H1 (cell line): ENCODE measurements around the gene ELOVL5. TPM values are rescaled to one million over a fixed set of nuclear protein-coding genes. Genes with fewer than 3 reads are reported as not detected.

ENCODE experiments used
- CTCF ChIA-PET: fragments of 300-600 bp; sonication (Branson Sonifier 250); formaldehyde crosslinking; loops from one replicate; lab custom pipeline; 2021; ENCODE audit not compliant: partially characterized antibody; lab: Charles Lee
- POLR2A ChIA-PET: fragments of 300-600 bp; sonication (Branson Sonifier 250); formaldehyde crosslinking; loops from one replicate; lab custom pipeline; 2021; ENCODE audit warnings: inconsistent platforms; ENCODE audit not compliant: partially characterized antibody; lab: Charles Lee
- DNase-seq, 2 experiments: peaks; one replicate each; pipeline versions ENCODE4 v3.0.0 to v3.0.0-alpha.2; 2010 to 2022; ENCODE audit warnings: low spot score in 2 of 2, low read depth in 1 of 2, mixed read lengths in 1 of 2
- FAIRE-seq: peaks from 2 replicates; lab custom pipeline; 2011; peaks lifted over from hg19 to GRCh38; lab: Jason Lieb, UNC
- H2AFZ ChIP-seq: 2 replicates; pipeline ENCODE4 v1.8.1; 2012; ENCODE audit warnings: low read length, inconsistent platforms
- H2AK5ac ChIP-seq: 2 replicates; pipeline ENCODE4 v1.6.1; 2013; ENCODE audit warnings: low read depth, low read length
- H2BK120ac ChIP-seq: replicated peaks from 2 replicates; pipeline ENCODE3; 2013; ENCODE audit warnings: low read depth, low read length, inconsistent platforms
- H2BK12ac ChIP-seq: 2 replicates; pipeline ENCODE4 v1.6.1; 2013; ENCODE audit warnings: low read depth, low read length
- H2BK15ac ChIP-seq: 2 replicates; pipeline ENCODE4 v1.6.1; 2013; ENCODE audit warnings: low read length
- H2BK20ac ChIP-seq: 2 replicates; pipeline ENCODE4 v1.6.1; 2013; ENCODE audit warnings: low read length
- H2BK5ac ChIP-seq: 2 replicates; pipeline ENCODE4 v1.6.1; 2013; ENCODE audit warnings: low read depth, low read length
- H3K14ac ChIP-seq: 2 replicates; pipeline ENCODE4 v1.6.1; 2013; ENCODE audit warnings: inconsistent platforms; ENCODE audit not compliant: insufficient read length
- H3K18ac ChIP-seq: 2 replicates; pipeline ENCODE4 v1.6.1; 2013; ENCODE audit warnings: low read length; ENCODE audit errors: extremely low read depth
- H3K23ac ChIP-seq: 2 replicates; pipeline ENCODE4 v1.6.1; 2013; ENCODE audit warnings: inconsistent platforms; ENCODE audit not compliant: insufficient read length
- H3K23me2 ChIP-seq: 2 replicates; pipeline ENCODE4 v1.6.1; 2013; ENCODE audit warnings: low read depth, low read length
- H3K27ac ChIP-seq: 2 replicates; pipeline ENCODE4 v1.6.1; 2011; ENCODE audit warnings: low read depth, low read length, inconsistent platforms
- H3K27me3 ChIP-seq, 4 experiments: replicated peaks in 1 of 4; 1 replicate in 1 of 4; 2 replicates in 3 of 4; pipeline versions ENCODE4 v1.6.1 to v1.8.1; 2011 to 2013; ENCODE audit warnings: low read length in 3 of 4, mild to moderate bottlenecking in 3 of 4, inconsistent platforms in 2 of 4, mixed read lengths in 2 of 4, moderate library complexity in 1 of 4; ENCODE audit not compliant: control insufficient read depth in 3 of 4, insufficient read depth in 3 of 4; ENCODE audit errors: extremely low read depth in 1 of 4
- H3K36me3 ChIP-seq, 4 experiments: 2 replicates each; pipeline versions ENCODE4 v1.6.1 to v1.8.1; 2011 to 2013; ENCODE audit warnings: mild to moderate bottlenecking in 4 of 4, low read length in 3 of 4, moderate library complexity in 2 of 4, control low read depth in 1 of 4, inconsistent platforms in 1 of 4; ENCODE audit not compliant: insufficient read depth in 4 of 4, control insufficient read depth in 2 of 4
- H3K4ac ChIP-seq: replicated peaks from 2 replicates; pipeline ENCODE3; 2013; ENCODE audit warnings: low read length, low read depth, mixed read lengths, inconsistent platforms; ENCODE audit not compliant: insufficient read length
- H3K4me1 ChIP-seq, 4 experiments: replicated peaks in 1 of 4; 1 replicate in 1 of 4; 2 replicates in 3 of 4; pipeline versions ENCODE4 v1.6.1 to v1.8.1; 2011 to 2013; ENCODE audit warnings: low read length in 3 of 4, inconsistent platforms in 2 of 4, mixed read lengths in 1 of 4; ENCODE audit not compliant: insufficient read depth in 4 of 4, control insufficient read depth in 3 of 4
- H3K4me2 ChIP-seq, 2 experiments: 2 replicates each; pipeline versions ENCODE4 v1.6.1 to v1.8.1; 2011 to 2013; ENCODE audit warnings: low read depth in 2 of 2, low read length in 2 of 2, control low read depth in 1 of 2, inconsistent platforms in 1 of 2, mild to moderate bottlenecking in 1 of 2; ENCODE audit not compliant: insufficient read depth in 1 of 2
- H3K4me3 ChIP-seq, 4 experiments: fragments of 200-600, 300-600 bp in 1 of 4; sonication (generic), shearing (Covaris generic), sonication (Bioruptor Twin) in 1 of 4; 2 replicates each; pipeline versions ENCODE4 v1.5.1 to v1.8.1; 2011 to 2016; ENCODE audit warnings: low read length in 4 of 4, low read depth in 3 of 4, control low read depth in 2 of 4, inconsistent platforms in 2 of 4, mild to moderate bottlenecking in 2 of 4, mixed read lengths in 1 of 4, moderate library complexity in 1 of 4; ENCODE audit not compliant: insufficient read depth in 2 of 4; ENCODE audit errors: extremely low read depth in 1 of 4
- H3K56ac ChIP-seq: replicated peaks from 2 replicates; pipeline ENCODE3; 2013; ENCODE audit warnings: low read depth, mild to moderate bottlenecking, mixed read lengths, low read length, inconsistent platforms; ENCODE audit not compliant: insufficient read length
- H3K79me1 ChIP-seq: 2 replicates; pipeline ENCODE4 v1.6.1; 2013; ENCODE audit warnings: low read depth, low read length, control low read depth
- H3K79me2 ChIP-seq, 2 experiments: 2 replicates each; pipeline versions ENCODE4 v1.6.1 to v1.8.1; 2012 to 2013; ENCODE audit warnings: low read length in 2 of 2, mild to moderate bottlenecking in 2 of 2, inconsistent platforms in 1 of 2; ENCODE audit not compliant: insufficient read depth in 2 of 2, control insufficient read depth in 1 of 2
- H3K9ac ChIP-seq, 4 experiments: replicated peaks in 1 of 4; 1 replicate in 1 of 4; 2 replicates in 3 of 4; pipeline versions ENCODE4 v1.6.1 to v1.8.1; 2011 to 2013; ENCODE audit warnings: low read depth in 3 of 4, low read length in 3 of 4, control low read depth in 2 of 4, mild to moderate bottlenecking in 2 of 4, moderate library complexity in 2 of 4, inconsistent platforms in 1 of 4; ENCODE audit errors: extremely low read depth in 1 of 4
- H3K9me3 ChIP-seq, 2 experiments: 2 replicates each; pipeline versions ENCODE4 v1.6.1 to v1.8.1; 2012 to 2013; ENCODE audit warnings: mild to moderate bottlenecking in 2 of 2, moderate library complexity in 2 of 2, control low read depth in 1 of 2, inconsistent platforms in 1 of 2, low read depth in 1 of 2, low read length in 1 of 2, mixed read lengths in 1 of 2; ENCODE audit not compliant: insufficient read depth in 2 of 2
- H4K20me1 ChIP-seq, 2 experiments: replicated peaks in 1 of 2; 2 replicates each; pipeline versions ENCODE3 to v1.8.1; 2011 to 2013; ENCODE audit warnings: inconsistent platforms in 2 of 2, low read length in 2 of 2, mild to moderate bottlenecking in 1 of 2; ENCODE audit not compliant: insufficient read depth in 2 of 2, control insufficient read depth in 1 of 2
- H4K5ac ChIP-seq: 2 replicates; pipeline ENCODE4 v1.6.1; 2013; ENCODE audit warnings: low read length, low read depth, mixed read lengths, inconsistent platforms; ENCODE audit not compliant: insufficient read length
- H4K8ac ChIP-seq: 2 replicates; pipeline ENCODE4 v1.8.0; 2013; ENCODE audit warnings: mild to moderate bottlenecking, moderate library complexity, low read length, inconsistent platforms; ENCODE audit not compliant: insufficient read depth; ENCODE audit errors: extremely low read depth
- H4K91ac ChIP-seq: replicated peaks from 2 replicates; pipeline ENCODE3; 2013; ENCODE audit warnings: low read length, mixed read lengths, inconsistent platforms; ENCODE audit not compliant: insufficient read length
- ASH2L ChIP-seq: fragments of 200-600, 300-600 bp; sonication (generic); IDR thresholded peaks from one replicate; pipeline ENCODE4 v1.7.1; 2017; ENCODE audit warnings: low read length
- BACH1 ChIP-seq: IDR thresholded peaks from 2 replicates; pipeline ENCODE4 v1.6.1; 2012; ENCODE audit warnings: low read length, improper control_type of control experiment
- BRCA1 ChIP-seq: IDR thresholded peaks from 2 replicates; pipeline ENCODE4 v1.6.1; 2012; ENCODE audit warnings: low read depth, low read length, improper control_type of control experiment
- CREB1 ChIP-seq: IDR thresholded peaks from 2 replicates; pipeline ENCODE4 v1.6.1; 2012; ENCODE audit warnings: inconsistent platforms
- E2F6 ChIP-seq: IDR thresholded peaks from 2 replicates; pipeline ENCODE4 v1.6.1; 2012; ENCODE audit warnings: inconsistent platforms
- EGR1 ChIP-seq: IDR thresholded peaks from 2 replicates; pipeline ENCODE4 v1.6.1; 2011; ENCODE audit warnings: low read depth, low read length, borderline replicate concordance
- MAFK ChIP-seq: IDR thresholded peaks from 2 replicates; pipeline ENCODE4 v1.6.1; 2012; ENCODE audit warnings: low read depth, mild to moderate bottlenecking, improper control_type of control experiment, low read length
- MAX ChIP-seq: IDR thresholded peaks from 2 replicates; pipeline ENCODE4 v1.6.1; 2012; ENCODE audit warnings: inconsistent platforms
- NANOG ChIP-seq: IDR thresholded peaks from 2 replicates; pipeline ENCODE4 v1.6.1; 2011; ENCODE audit warnings: low read length, low read depth, mild to moderate bottlenecking, inconsistent platforms; ENCODE audit not compliant: insufficient read depth, poor library complexity, severe bottlenecking
- POU5F1 ChIP-seq: IDR thresholded peaks from 2 replicates; pipeline ENCODE4 v1.6.1; 2011; ENCODE audit warnings: low read depth, mild to moderate bottlenecking, low read length, moderate library complexity
- RBBP5 ChIP-seq: IDR thresholded peaks from 2 replicates; pipeline ENCODE4 v1.7.1; 2012; ENCODE audit warnings: low read depth, mild to moderate bottlenecking, inconsistent platforms, low read length, moderate library complexity, borderline replicate concordance
- SAP30 ChIP-seq: fragments of 300-600 bp; sonication (generic); IDR thresholded peaks from 2 replicates; pipeline ENCODE4 v1.7.1; 2012; ENCODE audit warnings: low read length, moderate library complexity, mild to moderate bottlenecking, inconsistent platforms; ENCODE audit not compliant: insufficient read depth, insufficient replicate concordance
- SP4 ChIP-seq: IDR thresholded peaks from 2 replicates; pipeline ENCODE4 v1.6.1; 2012; ENCODE audit warnings: low read length, inconsistent platforms
- TAF7 ChIP-seq: optimal IDR thresholded peaks from 2 replicates; pipeline ENCODE3; 2011; ENCODE audit warnings: low read depth, mild to moderate bottlenecking, inconsistent platforms, low read length, moderate library complexity, borderline replicate concordance
- TCF12 ChIP-seq: IDR thresholded peaks from 2 replicates; pipeline ENCODE4 v1.6.1; 2011; ENCODE audit warnings: low read depth, mild to moderate bottlenecking, low read length
- polyA plus RNA-seq, 7 experiments: library from polyadenylated mRNA; depleted of rRNA in 3 of 7; stranded (reverse) in 5 of 7; unstranded in 2 of 7; fragments of >200 nt in 5 of 7; fragments of 200-250 nt in 2 of 7; gene quantifications; 1 replicate in 5 of 7; 2 replicates in 1 of 7; 4 replicates in 1 of 7; pipeline versions ENCODE4 v1.2.1 to v1.2.3, GENCODE V29; 2011 to 2013; ENCODE audit warnings: missing spikeins in 2 of 7, mixed read lengths in 2 of 7
- total RNA-seq: library from RNA; stranded (reverse); fragmentation: NEBNext Ultra II Directional; extraction: Animal tissue kit (Norgen Biotek cat#: 25700); gene quantifications from 2 replicates; pipeline ENCODE4 v1.2.1, GENCODE V29; 2021

Gene ELOVL5
- total and polyA plus RNA-seq, 2 of the 8 experiments (the other 6 are each of a cell fraction or from before 2014, with no cell fraction given), result 113 to 156 TPM

- Histone ChIP-seq H2BK15ac (no peak overlapping the region), H4K20me1 (peaks cover 16 to 31% of the 10 kb centered on the region in 2 experiments), H2AFZ (no peak overlapping the region), H2BK20ac (no peak overlapping the region), H4K8ac (no peak overlapping the region), H2BK120ac (no peak overlapping the region), H2BK12ac (no peak overlapping the region), H3K56ac (no peak overlapping the region), H3K9ac (no peak overlapping the region; a peak in 1 of 7 replicates), H3K23me2 (no peaks in the 10 kb centered on the region), H3K4me3 (no peak overlapping the region), H3K27ac (no peak overlapping the region), H4K5ac (no peak overlapping the region), H3K9me3 (no peaks in the 10 kb centered on the region), H3K36me3 (no peaks in the 10 kb centered on the region), H3K18ac (no peak overlapping the region), H2AK5ac (no peak overlapping the region), H3K79me1 (peaks cover 9% of the 10 kb centered on the region), H3K4me1 (peaks cover 0 to 7% (median 4%) of the 10 kb centered on the region in 4 experiments), H3K79me2 (peaks cover 10 to 98% of the 10 kb centered on the region in 2 experiments), H3K23ac (no peak overlapping the region), H3K4ac (no peak overlapping the region), H3K27me3 (peaks cover 0 to 2% (median 0%) of the 10 kb centered on the region in 4 experiments; a peak in 1 of 7 replicates), H2BK5ac (peak overlapping the region; percentile 39; the same call in 1 of the 2 replicates), H4K91ac (no peak overlapping the region), H3K4me2 (no peak overlapping the region), H3K14ac (no peak overlapping the region)
- CTCF ChIA-PET, result interaction anchor here (1.1 kb wide), 1 partner anchor 156 kb away, joined by 4 read pairs; no protein-coding TSS in a partner anchor
- POLR2A ChIA-PET, result no interaction called here
- DNase-seq (no peak), FAIRE-seq (no peak)
- no peak for TF ChIP-seq TCF12
- TF ChIP-seq BRCA1, result no peak
- TF ChIP-seq BACH1, result no peak
- TF ChIP-seq ASH2L, result no peak
- no peak for TF ChIP-seq TAF7
- TF ChIP-seq E2F6, result no peak
- no peak for TF ChIP-seq CREB1
- no peak for TF ChIP-seq MAFK
- TF ChIP-seq RBBP5, result no peak
- TF ChIP-seq EGR1, result no peak
- no peak for TF ChIP-seq POU5F1
- TF ChIP-seq SAP30, result no peak
- TF ChIP-seq SP4, result no peak
- TF ChIP-seq MAX, result no peak
- no peak for TF ChIP-seq NANOG
Observed at GRCh38 chr6:53327017-53327395, 21.7 kb downstream of the ELOVL5 start.
